Measurements from ENCODE around the gene GPX4. TPM values are rescaled to one million over a fixed set of nuclear protein-coding genes. Genes with fewer than 3 reads are reported as not detected.

Gene GPX4
- total RNA-seq, 1 donor from 2014 or later = 245 TPM

DNA sequence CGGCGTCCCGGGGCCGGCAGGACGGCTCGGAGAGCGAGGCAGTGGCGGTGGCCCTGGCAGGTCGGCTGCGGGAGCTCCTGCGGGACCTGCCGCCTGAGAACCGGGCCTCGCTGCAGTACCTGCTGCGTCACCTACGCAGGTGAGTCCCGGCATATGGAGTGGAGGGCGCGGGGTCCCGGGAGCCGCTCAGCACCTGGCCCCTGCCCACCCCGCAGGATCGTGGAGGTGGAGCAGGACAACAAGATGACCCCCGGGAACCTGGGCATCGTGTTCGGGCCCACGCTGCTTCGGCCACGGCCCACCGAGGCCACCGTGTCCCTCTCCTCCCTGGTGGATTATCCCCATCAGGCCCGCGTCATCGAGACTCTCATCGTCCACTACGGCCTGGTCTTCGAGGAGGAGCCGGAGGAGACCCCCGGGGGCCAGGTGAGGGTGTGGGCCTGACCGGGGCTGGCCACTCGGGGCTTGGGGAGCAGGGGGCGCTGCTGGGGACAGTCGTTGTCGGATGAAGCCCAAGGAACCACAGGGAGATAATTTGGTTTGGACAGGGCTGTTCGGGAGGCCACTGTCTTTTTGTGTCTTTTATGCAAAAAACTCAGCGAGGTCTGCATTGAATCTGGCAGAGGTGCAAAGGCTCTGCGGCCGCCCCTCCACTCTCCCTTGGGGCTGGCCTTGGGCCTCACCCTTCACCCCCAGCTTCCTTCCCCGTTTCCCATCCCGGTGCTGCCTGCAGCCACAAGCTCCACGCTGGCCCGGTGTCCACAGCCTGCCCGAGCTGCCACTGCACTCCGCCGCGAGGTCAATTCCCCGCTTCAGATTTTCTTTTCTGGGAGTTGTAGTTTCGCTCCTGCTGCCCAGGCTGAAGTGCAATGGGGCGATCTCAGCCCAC, 20.6 kb upstream of the GPX4 start:
- H3K4me1 Mint-ChIP-seq (ENCODE audit: low read depth) = peaks cover 5% of the 10 kb centered on the region
- H3K4me3 Mint-ChIP-seq (ENCODE audit: unreplicated experiment) = no peak overlapping the region
- no peaks in the 10 kb centered on the region for H3K27me3 Mint-ChIP-seq (ENCODE audit: low read depth)

DNA sequence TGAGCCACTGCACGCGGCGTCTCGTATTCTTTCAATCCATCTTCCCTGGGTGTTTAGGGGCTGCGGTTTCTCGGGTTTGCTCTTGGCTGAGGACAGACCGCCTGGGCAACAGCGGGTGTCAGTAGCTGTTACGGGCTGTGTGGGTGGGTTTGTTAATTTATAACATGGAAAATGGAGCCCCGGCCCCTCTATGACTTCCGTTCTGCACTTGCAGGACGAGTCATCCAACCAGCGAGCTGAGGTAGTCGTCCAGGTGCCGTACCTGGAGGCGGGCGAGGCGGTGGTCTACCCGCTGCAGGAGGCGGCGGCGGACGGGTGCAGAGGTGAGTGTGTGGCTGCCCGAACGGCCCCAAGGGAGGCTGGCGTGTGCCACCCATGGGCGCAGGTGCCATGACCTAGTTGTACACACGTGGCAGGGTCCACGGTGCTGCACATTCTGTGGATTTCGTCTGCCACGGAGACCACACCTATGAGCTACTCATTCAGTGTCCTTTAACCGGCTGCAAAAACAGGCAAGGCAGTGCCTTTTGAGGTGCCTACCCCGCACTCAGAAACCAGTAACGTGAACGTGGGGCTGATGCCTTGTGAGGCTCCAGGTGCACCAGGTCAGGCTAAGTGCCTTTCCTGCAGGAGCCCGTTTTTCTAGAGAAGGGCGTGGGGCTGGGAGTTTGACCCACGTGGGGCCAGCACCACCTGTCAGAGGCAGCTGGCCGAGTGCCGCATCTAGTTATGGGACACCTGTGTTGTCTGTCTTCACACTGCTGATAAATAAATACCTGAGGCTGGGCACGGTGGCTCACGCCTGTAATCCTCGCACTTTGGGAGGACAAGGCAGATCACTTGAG, 19.5 kb upstream of the GPX4 start:
- Mint-ChIP-seq H3K9me3 (ENCODE audit: low read depth) (no peaks in the 10 kb centered on the region), H3K27me3 (ENCODE audit: low read depth) (no peaks in the 10 kb centered on the region), H3K4me1 (ENCODE audit: low read depth) (peaks cover 5% of the 10 kb centered on the region), H3K27ac (ENCODE audit: unreplicated experiment) (no peak overlapping the region), H3K4me3 (ENCODE audit: unreplicated experiment) (no peak overlapping the region), H3K36me3 (ENCODE audit: low read depth) (peaks cover 5% of the 10 kb centered on the region)
- no peak for DNase-seq (ENCODE audit: low spot score)
- TF ChIP-seq, protein P1, sequence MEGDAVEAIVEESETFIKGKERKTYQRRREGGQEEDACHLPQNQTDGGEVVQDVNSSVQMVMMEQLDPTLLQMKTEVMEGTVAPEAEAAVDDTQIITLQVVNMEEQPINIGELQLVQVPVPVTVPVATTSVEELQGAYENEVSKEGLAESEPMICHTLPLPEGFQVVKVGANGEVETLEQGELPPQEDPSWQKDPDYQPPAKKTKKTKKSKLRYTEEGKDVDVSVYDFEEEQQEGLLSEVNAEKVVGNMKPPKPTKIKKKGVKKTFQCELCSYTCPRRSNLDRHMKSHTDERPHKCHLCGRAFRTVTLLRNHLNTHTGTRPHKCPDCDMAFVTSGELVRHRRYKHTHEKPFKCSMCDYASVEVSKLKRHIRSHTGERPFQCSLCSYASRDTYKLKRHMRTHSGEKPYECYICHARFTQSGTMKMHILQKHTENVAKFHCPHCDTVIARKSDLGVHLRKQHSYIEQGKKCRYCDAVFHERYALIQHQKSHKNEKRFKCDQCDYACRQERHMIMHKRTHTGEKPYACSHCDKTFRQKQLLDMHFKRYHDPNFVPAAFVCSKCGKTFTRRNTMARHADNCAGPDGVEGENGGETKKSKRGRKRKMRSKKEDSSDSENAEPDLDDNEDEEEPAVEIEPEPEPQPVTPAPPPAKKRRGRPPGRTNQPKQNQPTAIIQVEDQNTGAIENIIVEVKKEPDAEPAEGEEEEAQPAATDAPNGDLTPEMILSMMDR (IDR thresholded peaks at IDR 0.05) = no peak

More for the DNA sequence above, 20.6 kb upstream of the GPX4 start:
- TF ChIP-seq, protein P1 (IDR thresholded peaks at IDR 0.05) = no peak
- Mint-ChIP-seq H3K27ac (ENCODE audit: unreplicated experiment) (no peak overlapping the region), H3K9me3 (ENCODE audit: low read depth) (no peaks in the 10 kb centered on the region), H3K36me3 (ENCODE audit: low read depth) (peaks cover 5% of the 10 kb centered on the region)
- DNase-seq (ENCODE audit: low spot score) = no peak

DNA sequence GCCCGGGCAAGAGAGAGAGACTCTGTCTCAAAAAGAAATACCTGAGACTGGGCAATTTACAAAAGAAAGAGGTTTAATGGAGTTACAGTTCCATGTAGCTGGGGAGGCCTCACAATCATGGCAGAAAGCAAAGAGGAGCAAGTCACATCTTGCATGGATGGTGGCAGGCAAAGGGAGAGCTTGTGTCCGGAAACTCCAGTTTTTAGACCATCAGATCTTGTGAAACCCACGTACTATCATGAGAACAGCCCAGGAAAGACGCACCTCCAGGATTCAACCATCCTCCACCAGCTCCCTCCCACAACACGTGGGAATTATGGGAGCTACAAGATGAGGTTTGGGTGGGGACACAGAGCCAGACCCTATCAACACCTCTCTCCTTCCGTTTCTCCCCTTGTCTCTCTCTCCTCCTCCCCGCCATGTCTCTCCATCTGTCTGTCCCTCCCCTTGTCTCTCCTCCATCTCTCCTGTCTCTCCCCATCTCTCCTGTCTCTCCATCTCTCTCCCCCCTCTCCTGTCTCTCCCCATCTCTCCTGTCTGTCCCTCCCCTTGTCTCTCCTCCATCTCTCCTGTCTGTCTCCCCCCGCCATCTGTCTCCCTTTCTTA, 18.6 kb upstream of the GPX4 start:
- no peaks in the 10 kb centered on the region for H3K27me3 Mint-ChIP-seq (ENCODE audit: low read depth)
- H3K4me1 Mint-ChIP-seq (ENCODE audit: low read depth) = peaks cover 5% of the 10 kb centered on the region
- H3K9me3 Mint-ChIP-seq (ENCODE audit: low read depth) = no peaks in the 10 kb centered on the region
- H3K27ac Mint-ChIP-seq (ENCODE audit: unreplicated experiment) = no peak overlapping the region
- H3K4me3 Mint-ChIP-seq (ENCODE audit: unreplicated experiment) = no peak overlapping the region
- TF ChIP-seq, protein P1 (IDR thresholded peaks at IDR 0.05) = no peak
- no peak for DNase-seq (ENCODE audit: low spot score)
- peaks cover 5% of the 10 kb centered on the region for H3K36me3 Mint-ChIP-seq (ENCODE audit: low read depth)

DNA sequence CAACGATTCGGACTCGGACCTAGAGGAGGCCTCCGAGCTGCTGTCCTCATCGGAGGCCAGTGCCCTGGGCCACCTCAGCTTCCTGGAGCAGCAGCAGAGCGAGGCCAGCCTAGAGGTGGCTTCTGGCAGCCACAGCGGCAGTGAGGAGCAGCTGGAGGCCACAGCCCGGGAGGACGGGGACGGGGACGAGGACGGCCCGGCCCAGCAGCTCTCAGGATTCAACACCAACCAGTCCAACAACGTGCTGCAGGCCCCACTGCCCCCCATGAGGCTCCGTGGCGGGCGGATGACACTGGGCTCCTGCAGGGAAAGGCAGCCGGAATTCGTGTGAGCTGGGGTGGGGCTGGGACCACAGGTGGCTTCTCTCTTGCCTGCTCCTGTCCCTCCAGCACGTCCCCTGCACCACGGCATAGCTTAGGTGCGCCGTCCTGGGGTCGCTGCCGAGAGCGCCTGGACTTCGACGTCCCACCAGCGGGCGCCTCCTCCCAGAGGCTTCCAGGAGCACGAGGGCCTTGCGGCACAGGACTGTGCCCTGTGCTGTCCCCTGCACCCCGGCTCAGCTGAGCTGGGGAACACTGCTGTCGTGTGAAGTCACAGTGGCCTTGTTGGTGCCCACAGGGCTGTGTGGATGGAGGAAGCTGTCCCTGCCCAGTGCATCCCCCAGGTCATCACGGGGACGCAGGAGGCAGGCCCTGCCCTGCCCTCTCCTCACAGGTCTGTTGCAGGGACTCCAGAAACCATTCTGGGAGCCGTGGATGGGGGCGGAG, 17.9 kb upstream of the GPX4 start:
- TF ChIP-seq, protein P1 (IDR thresholded peaks at IDR 0.05) = no peak
- Mint-ChIP-seq H3K27me3 (ENCODE audit: low read depth) (no peaks in the 10 kb centered on the region), H3K4me1 (ENCODE audit: low read depth) (peaks cover 5% of the 10 kb centered on the region), H3K9me3 (ENCODE audit: low read depth) (no peaks in the 10 kb centered on the region), H3K4me3 (ENCODE audit: unreplicated experiment) (no peak overlapping the region), H3K27ac (ENCODE audit: unreplicated experiment) (no peak overlapping the region), H3K36me3 (ENCODE audit: low read depth) (peaks cover 6% of the 10 kb centered on the region)
- no peak for DNase-seq (ENCODE audit: low spot score)

Data from chondrocyte (in vitro differentiated cells).